ENCODE results near the gene TMEM220. TPM values are rescaled to one million over a fixed set of nuclear protein-coding genes. Genes with fewer than 3 reads are reported as not detected.
"Not testable (repeated sequence)": the region's sequence is repeated elsewhere in the genome, so short reads cannot be mapped to it uniquely, and the experiment has no call there.

The TMEM220 gene
- total RNA-seq, 2 donors from 2014 or later, result 0.09 to 1.7 TPM

DNA sequence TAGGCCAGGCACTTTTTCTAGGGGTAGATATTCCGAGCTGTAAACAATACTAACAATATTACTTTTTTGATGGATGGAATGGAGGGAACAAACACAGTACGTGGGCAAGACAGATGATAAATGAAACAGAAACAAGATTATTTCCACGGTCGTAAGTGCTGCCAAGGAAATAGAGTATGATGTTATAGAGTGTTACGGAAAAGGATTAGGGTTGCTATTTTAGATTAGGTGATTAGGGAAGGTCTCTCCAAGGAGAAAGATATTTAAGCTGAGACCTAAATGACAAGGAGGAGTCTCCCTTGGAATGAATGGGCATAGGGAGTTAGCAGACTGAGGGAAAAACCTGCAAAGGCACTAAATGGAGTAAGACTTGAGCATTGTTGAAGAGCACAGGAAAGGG lies 24.1 kb downstream of the TMEM220 start:
- Mint-ChIP-seq H3K36me3 (peaks cover 17 to 37% of the 10 kb centered on the region in 2 donors), H3K9me3 (no peaks in the 10 kb centered on the region), H3K27ac (peak overlapping the region; percentile 24 to 64)
- no peak for ATAC-seq
- no peak for DNase-seq (ENCODE audit: low spot score in 2 of 2)

DNA sequence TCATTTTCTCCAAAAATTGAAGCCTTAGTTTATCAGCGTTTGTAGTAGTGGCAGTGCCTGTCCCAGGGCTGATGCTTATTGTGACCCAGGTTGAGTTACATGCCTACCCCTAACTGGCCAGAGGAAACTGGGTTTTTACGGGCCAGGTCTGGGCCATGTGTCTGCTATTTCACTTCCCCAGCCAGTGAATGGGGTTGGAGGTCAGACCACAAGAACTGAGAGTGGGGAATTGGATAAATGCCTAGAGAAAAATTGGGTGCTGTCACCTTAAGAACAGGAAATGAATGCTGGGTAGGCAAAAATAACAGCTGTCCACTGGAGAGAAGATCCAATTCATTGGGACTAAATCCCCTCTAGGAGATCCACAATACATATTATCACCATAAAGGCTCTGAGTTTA lies 27.2 kb downstream of the TMEM220 start:
- Mint-ChIP-seq H3K27ac (peak overlapping the region; percentile 51 to 62), H3K36me3 (peaks cover 24 to 37% of the 10 kb centered on the region in 2 donors), H3K9me3 (no peaks in the 10 kb centered on the region)
- DNase-seq (ENCODE audit: low spot score in 2 of 2) (no peak), ATAC-seq (no peak)

DNA sequence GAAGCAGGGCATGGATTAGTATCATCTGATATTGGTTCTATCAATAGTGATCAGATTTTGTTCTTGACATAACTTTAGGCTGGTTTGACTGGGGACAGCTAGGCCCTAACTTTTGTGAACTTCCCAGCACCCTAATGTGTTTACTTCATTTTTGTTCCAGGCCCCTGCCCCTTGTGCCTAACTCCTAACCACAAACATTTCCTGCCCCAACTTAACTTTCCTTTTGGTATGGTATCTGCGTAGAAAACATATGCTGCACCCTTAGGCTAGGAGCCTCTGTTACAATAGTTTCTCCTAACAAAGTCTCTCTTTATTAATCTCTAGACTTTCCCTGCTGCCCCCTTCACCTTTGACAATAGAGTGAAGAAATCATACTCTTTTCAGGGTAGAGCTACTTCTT lies 30.0 kb downstream of the TMEM220 start:
- H3K9me3 Mint-ChIP-seq, result no peaks in the 10 kb centered on the region
- peak overlapping the region; percentile 81 to 86 for H3K27ac Mint-ChIP-seq
- no peak for DNase-seq (ENCODE audit: low spot score in 2 of 2)
- no peak for ATAC-seq
- peaks cover 18 to 31% of the 10 kb centered on the region in 2 donors for H3K36me3 Mint-ChIP-seq

DNA sequence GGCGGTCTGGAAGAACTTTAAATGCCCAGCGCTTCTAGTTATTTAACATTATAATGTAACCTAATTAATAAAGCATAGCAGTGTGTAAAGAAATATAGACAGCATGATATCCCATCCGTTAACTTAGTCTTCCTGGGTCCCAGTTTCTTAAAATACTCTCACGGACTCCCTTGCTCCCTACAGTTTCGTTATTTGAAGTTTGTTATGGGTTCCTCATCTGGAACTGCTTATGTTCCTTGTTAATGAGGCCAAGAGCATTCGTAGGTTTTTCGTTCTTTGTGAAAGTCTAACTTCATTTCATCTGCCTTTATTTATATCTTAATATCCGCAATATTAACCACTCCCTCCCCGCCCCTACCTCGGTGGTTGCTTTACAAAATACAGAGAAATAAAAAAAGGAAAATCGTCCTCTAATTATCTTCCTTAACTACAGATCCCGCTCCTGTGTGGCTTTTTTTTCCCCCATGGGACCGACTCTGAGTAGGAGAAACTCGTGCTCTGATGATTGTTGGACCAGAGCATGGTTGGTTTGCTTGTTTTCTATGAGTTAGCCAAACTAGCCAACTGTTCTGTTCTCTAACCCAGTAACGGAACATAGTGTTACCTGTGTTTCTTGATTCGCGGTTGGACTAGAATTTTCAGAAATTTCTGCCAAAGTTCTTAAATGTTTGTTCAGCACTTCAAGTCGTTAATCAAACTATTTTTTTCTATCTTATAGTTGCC lies 31.6 kb downstream of the TMEM220 start:
- no peak for ATAC-seq
- Mint-ChIP-seq H3K36me3 (peaks cover 16 to 33% of the 10 kb centered on the region in 2 donors), H3K27ac (peak overlapping the region; percentile 91 to 94), H3K9me3 (no peaks in the 10 kb centered on the region)
- DNase-seq (ENCODE audit: low spot score in 2 of 2), result no peak

DNA sequence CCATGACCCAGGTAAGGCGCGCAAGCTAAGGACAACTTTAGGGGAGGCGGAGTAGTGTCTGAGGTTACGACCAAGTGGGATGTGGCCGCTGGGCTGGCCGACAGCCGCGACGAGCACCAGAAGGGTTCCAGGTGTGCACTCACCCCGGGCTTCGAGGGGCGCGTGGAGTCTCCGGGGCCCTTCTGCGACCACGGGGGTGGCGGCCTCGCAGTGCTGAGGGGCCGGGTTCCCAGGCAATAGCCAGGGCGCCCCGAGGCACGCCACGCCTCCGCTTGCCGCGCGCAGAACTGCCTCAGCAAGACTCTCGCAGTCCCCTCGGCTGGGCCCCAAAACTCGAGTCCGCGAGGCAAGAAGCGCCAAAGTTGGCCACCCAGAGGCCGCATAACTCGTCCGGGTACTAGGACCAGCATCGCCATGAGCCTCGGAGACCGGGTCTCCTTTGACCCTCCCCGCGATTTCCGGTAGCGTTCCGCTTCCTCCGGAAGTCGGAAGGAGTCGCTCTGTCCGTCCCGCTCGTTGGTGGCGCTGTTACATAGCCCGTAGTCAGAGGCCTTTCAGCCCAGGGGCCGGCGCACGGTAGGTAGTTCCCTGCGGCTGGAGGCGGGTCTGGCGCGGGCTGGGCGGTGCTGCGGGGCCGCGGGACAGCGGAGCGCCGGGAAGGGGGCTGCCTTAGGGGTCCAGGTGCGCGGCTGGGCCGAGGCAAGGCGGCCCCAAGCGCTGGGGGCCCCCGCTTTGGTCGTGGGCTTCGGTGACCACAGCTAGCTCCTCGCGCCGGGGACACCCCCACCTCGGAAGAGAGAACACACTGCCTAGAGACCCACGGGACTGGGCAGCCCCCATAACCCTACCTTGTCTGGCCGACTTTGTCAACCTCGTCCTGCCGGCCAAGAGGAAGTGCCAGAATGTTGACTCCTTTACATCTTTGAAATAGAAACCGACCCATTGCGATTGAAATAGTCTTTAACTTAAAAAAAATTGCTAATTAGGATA lies 32.4 kb downstream of the TMEM220 start, which contains the start of the genes ADPRM and SCO1:
Gene ADPRM (plus strand): TSS at position 503 of the 990 bp plus-strand sequence. CDS start 7,333 bp downstream, outside the sequence.
Gene SCO1 (minus strand): TSS at position 442 of the 990 bp plus-strand sequence. CDS start 26 bp downstream, at position 416.
- no peaks in the 10 kb centered on the region for H3K9me3 Mint-ChIP-seq
- H3K27ac Mint-ChIP-seq, result peak within 1 kb of the TSS; percentile 91 to 94
- peaks cover 22 to 33% of the 10 kb centered on the region in 2 donors for H3K36me3 Mint-ChIP-seq
- ATAC-seq (peak; percentile 98), DNase-seq (ENCODE audit: low spot score in 2 of 2) (peak; percentile 85 to 91)

DNA sequence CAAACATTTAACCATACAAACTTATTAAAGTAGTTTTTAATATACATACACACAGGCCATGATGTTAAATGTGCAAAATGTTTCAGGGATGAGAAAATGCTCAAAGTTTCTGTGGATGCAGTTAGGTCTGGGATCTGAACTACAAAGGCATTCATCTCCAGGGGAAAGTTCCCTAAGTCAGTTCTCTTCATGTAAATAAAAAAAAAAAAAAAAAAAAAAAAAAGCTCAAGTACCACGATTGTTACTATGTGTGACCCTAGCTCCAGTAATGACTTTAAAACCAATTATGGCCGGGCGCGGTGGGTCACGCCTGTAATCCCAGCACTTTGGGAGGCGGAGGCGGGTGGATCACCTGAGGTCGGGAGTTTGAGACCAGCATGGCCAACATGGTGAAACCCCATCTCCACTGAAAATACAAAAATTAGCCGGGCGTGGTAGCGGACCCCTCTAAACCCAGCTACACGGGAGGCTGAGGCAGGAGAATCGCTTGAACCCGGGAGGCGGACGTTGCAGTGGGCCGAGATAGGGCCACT lies 33.9 kb downstream of the TMEM220 start:
- Mint-ChIP-seq H3K36me3 (peaks cover 26 to 30% of the 10 kb centered on the region in 2 donors), H3K27ac (peak overlapping the region; percentile 72 to 91)
- ATAC-seq; DNase-seq (ENCODE audit: low spot score in 2 of 2); H3K9me3 Mint-ChIP-seq: not testable (repeated sequence)

DNA sequence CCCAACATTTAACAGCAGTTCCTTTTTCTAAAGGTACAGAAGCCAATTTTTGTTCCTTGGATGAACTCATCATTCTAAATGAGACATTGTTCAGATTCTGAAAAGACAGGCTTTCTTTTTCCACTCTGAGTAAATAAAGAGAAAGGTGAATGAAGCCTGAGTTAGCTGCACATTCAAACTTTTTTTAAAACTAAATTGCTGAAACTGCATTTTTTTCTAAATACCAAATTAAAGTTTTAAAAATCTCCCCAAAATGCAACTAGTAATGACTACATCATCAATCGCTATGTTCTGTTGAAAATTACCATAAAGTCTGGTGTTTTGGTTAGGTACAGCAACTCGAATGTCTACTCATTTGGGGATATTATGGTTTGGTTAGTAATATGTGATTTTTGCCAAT lies 42.3 kb downstream of the TMEM220 start:
- DNase-seq (ENCODE audit: low spot score in 2 of 2), result no peak
- peak in 1 of 2 donors; percentile 40 for ATAC-seq
- H3K27ac Mint-ChIP-seq, result no peak overlapping the region
- H3K36me3 Mint-ChIP-seq, result peaks cover 21% of the 10 kb centered on the region in 2 donors
- H3K9me3 Mint-ChIP-seq, result no peaks in the 10 kb centered on the region

DNA sequence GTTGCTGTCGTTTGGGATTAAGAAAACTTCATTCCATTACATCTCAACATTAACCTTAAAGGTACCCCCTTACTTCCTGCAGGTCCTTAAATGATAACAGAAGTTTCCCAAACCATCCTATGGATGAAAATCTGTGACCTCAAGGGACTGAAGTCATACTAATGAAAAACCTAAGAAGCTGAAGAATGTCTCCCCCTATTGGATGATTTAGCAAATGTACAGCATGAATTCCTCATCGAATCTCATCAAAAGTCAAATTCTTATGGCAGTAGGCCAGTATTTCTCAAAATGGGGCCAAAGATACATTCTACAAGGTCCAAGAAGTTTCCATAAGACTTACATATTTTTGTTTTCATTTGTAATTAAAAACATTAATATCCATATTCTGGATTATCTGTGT lies 46.0 kb downstream of the TMEM220 start:
- Mint-ChIP-seq H3K27ac (no peak overlapping the region), H3K36me3 (peaks cover 12 to 28% of the 10 kb centered on the region in 2 donors), H3K9me3 (no peaks in the 10 kb centered on the region)
- no peak for ATAC-seq
- DNase-seq (ENCODE audit: low spot score in 2 of 2), result no peak

DNA sequence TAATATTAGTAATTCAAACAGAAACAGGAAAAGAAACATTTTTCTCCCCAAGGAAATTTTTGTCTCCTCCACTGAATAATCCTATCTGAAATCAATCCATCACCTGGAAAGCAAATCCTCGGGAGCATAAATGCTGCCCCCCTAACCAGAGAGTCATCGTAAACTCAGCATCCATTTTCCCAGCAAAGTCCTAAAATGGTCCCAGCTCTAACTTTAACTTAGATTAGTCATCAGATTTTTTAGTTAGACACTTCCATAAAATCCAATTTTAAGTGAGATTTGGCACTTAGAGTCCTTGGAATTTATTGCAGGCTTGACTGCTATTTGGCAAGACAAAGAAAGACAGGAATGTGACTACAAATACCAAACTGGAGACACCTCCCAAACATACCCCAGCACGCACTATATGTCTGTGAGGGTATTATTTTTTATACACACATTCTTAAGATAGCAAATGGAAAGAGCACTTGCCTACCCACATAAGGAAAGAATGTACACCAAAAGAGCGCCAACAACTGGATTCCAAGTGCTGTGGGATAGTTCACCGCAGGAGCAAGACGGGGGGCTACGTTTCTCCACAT lies 47.9 kb downstream of the TMEM220 start:
- H3K9me3 Mint-ChIP-seq, result no peaks in the 10 kb centered on the region
- peaks cover 12 to 29% of the 10 kb centered on the region in 2 donors for H3K36me3 Mint-ChIP-seq
- H3K27ac Mint-ChIP-seq, result no peak overlapping the region
- DNase-seq (ENCODE audit: low spot score in 2 of 2) (no peak), ATAC-seq (no peak)

DNA sequence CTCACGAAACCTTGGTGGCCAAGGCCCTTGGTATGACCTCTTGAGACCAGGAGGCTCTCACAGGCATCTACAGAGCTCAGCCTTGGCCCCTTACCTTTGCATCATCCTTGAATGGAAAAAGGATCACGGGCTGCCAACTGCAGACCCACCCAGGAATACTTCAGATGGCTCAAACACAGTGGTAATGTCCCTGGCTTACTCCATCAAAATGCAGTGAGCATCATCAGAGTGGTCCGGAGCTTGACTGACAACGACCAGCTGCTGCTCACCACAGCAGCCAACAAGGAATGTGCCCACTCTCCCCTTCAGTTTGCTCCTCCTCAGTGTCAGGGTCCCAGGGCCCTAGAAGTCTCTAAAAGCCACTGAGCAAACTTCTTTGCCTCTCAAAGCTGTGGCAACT lies 55.1 kb downstream of the TMEM220 start:
- peaks cover 4 to 5% of the 10 kb centered on the region in 2 donors for H3K36me3 Mint-ChIP-seq
- DNase-seq (ENCODE audit: low spot score in 2 of 2) (no peak), ATAC-seq (no peak)
- H3K9me3 Mint-ChIP-seq, result no peaks in the 10 kb centered on the region
- no peak overlapping the region for H3K27ac Mint-ChIP-seq

DNA sequence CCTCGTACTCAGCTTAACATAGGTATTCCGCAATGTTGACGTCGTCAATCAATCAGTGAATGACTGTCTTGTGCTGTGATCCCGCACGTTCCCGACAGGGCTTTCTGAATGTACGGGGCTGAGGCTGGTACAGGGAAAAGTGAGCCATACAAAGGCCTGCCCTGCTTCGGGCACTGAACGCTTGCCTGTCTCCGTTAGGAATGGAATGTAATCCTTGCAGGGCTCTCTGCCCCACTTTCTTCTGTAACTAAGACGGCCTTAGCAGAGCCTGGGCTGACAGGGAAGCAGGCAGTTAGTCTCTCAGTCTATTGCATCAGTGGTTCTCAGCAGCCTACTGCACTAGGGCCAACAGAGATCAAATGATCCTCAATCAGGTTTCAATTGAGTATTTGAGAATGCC lies 56.5 kb downstream of the TMEM220 start:
- H3K9me3 Mint-ChIP-seq, result no peaks in the 10 kb centered on the region
- ATAC-seq, result no peak
- H3K36me3 Mint-ChIP-seq, result peaks cover 0 to 4% of the 10 kb centered on the region in 2 donors
- no peak overlapping the region for H3K27ac Mint-ChIP-seq
- DNase-seq (ENCODE audit: low spot score in 2 of 2), result no peak

DNA sequence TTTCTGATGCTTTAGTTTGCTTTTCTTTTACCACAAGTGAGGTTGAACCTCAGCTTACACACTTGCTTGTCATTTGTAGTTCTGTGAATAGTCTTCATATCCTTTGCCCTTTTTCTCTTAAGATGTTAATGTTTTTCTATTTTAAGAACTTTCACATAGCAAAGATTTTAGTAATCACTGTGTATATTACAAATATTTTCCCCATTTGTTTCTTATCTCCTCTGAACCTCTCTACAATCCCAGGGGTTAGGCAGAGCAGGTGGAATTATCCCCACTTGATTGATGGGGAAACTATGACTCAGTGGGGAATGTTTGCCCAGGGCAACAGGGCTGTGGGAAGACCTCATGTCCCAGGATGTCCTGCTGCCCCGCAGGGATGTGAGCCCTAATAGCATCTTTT lies 61.0 kb downstream of the TMEM220 start:
- DNase-seq (ENCODE audit: low spot score in 2 of 2), result no peak
- Mint-ChIP-seq H3K36me3 (peaks cover 0 to 7% of the 10 kb centered on the region in 2 donors), H3K27ac (no peak overlapping the region), H3K9me3 (no peaks in the 10 kb centered on the region)
- no peak for ATAC-seq

DNA sequence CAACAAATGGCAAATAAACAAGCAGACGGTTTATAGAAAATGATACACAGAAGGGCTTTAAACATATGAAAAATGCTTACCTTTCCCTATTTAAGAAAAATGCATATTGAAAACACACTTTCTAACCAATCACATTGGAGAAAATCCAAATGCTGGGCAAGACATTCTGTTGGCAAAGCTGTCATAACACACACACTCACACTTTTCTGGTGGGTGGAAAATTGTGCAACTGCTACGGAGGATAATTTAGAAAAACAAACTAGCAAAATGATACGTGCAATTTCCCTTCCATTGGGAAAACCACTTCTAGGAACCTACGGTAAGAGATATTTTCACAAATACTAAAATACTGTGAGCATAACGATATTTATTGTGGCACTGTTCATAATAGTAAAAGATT lies 62.9 kb downstream of the TMEM220 start:
- no peaks in the 10 kb centered on the region for H3K9me3 Mint-ChIP-seq
- H3K27ac Mint-ChIP-seq, result no peak overlapping the region

DNA sequence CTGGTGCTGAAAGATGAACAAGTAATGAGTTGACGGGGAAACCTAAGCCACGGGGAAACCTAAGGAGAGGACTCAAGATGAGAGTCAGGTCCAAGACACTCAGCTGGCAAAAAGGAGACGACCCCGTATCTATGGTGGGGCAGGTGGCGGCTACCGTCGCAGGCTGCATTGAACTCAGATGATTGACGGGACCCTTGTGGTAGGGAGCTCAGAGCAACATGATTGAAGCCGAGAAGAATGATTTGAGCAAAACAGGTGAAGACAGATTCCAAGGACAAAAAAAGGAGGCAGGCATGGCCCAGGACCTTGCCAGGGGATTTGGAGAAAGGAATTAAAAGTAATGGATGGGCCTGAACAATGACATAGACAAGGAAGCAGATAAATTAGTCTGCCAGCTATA lies 65.3 kb downstream of the TMEM220 start:
- Mint-ChIP-seq H3K27ac (peak overlapping the region in 1 of 2 donors; percentile 45), H3K36me3 (peaks cover 0 to 7% of the 10 kb centered on the region in 2 donors), H3K9me3 (no peaks in the 10 kb centered on the region)
- DNase-seq (ENCODE audit: low spot score in 2 of 2), result no peak
- no peak for ATAC-seq

More for the DNA sequence above, 62.9 kb downstream of the TMEM220 start:
- ATAC-seq (no peak), DNase-seq (ENCODE audit: low spot score in 2 of 2) (no peak)
- H3K36me3 Mint-ChIP-seq, result peaks cover 0 to 7% of the 10 kb centered on the region in 2 donors
